SK-N-MC (cell line): Measurements from ENCODE around the gene PPP1R12B.
"Not testable (repeated sequence)": the region's sequence is repeated elsewhere in the genome, so short reads cannot be mapped to it uniquely, and the experiment has no call there.

Source experiments
- EZH2 ChIP-seq: fragments of 200-600 bp; sonication (generic); IDR thresholded peaks from one replicate; pipeline ENCODE4 v1.6.1; 2017; ENCODE audit warnings: antibody characterized with exemption
- FOXP2 ChIP-seq: optimal IDR thresholded peaks from 2 replicates; pipeline ENCODE3; 2011; ENCODE audit warnings: mild to moderate bottlenecking, moderate library complexity; ENCODE audit not compliant: insufficient read depth; ENCODE audit errors: extremely low read length, control extremely low read depth
- POLR2AphosphoS5 ChIP-seq: IDR thresholded peaks from 2 replicates; pipeline ENCODE4 v1.6.1; 2012; ENCODE audit warnings: mild to moderate bottlenecking, low read depth, low read length, borderline replicate concordance

GRCh38 chr1:202614363-202615207, 266.1 kb downstream of the PPP1R12B start:
- TF ChIP-seq EZH2, POLR2AphosphoS5, FOXP2: not testable (repeated sequence)
